Spleen (tissue), 11 donors: Measurements from ENCODE around the gene TMC1. TPM values are rescaled to one million over a fixed set of nuclear protein-coding genes. Genes with fewer than 3 reads are reported as not detected.

Experiments used
- DNase-seq: peaks from one replicate; pipeline ENCODE4 v3.0.0-alpha.2; 2020
- H3K27ac ChIP-seq, 8 donors: fragments of 200-600 bp; sonication (generic) in 7 of 8; 1 replicate in 4 of 8; 2 replicates in 4 of 8; pipeline versions ENCODE4 v1.5.0 to v1.8.0; 2016 to 2021; ENCODE audit warnings: inconsistent platforms in 4 of 8, mild to moderate bottlenecking in 4 of 8, moderate library complexity in 1 of 8
- H3K27me3 ChIP-seq, 7 donors: fragments of 200-600 bp; sonication (generic) in 6 of 7; replicated peaks in 1 of 7; 1 replicate in 4 of 7; 2 replicates in 3 of 7; pipeline versions ENCODE4 v1.5.0 to v1.8.0; 2016 to 2021; ENCODE audit warnings: inconsistent platforms in 3 of 7, mild to moderate bottlenecking in 1 of 7
- H3K36me3 ChIP-seq, 6 donors: fragments of 200-600 bp; sonication (generic) in 5 of 6; 1 replicate in 4 of 6; 2 replicates in 2 of 6; pipeline versions ENCODE4 v1.5.0 to v1.8.0; 2016 to 2021; ENCODE audit warnings: inconsistent platforms in 2 of 6
- H3K4me1 ChIP-seq, 6 donors: fragments of 200-600 bp; sonication (generic) in 5 of 6; 1 replicate in 3 of 6; 2 replicates in 3 of 6; pipeline versions ENCODE4 v1.5.0 to v1.8.0; 2016 to 2021; ENCODE audit warnings: inconsistent platforms in 3 of 6
- H3K4me3 ChIP-seq, 8 donors: fragments of 200-600 bp; sonication (generic) in 7 of 8; 1 replicate in 4 of 8; 2 replicates in 4 of 8; pipeline versions ENCODE4 v1.5.0 to v1.8.0; 2016 to 2021; ENCODE audit warnings: inconsistent platforms in 4 of 8, mild to moderate bottlenecking in 4 of 8, moderate library complexity in 2 of 8
- H3K9me3 ChIP-seq, 8 donors: fragments of 200-600 bp; sonication (generic) in 7 of 8; 1 replicate in 4 of 8; 2 replicates in 4 of 8; pipeline versions ENCODE4 v1.5.0 to v1.8.0; 2016 to 2021; ENCODE audit warnings: inconsistent platforms in 4 of 8
- CTCF ChIP-seq, 11 experiments: fragments of 200-600 bp in 7 of 11; fragments of 450-650 bp in 4 of 11; sonication (generic) in 4 of 11; IDR thresholded peaks in 8 of 11; conservative IDR thresholded peaks in 3 of 11; 1 replicate in 7 of 11; 2 replicates in 4 of 11; pipeline versions ENCODE4 v1.4.0 to v1.8.0; 2016 to 2021; ENCODE audit warnings: antibody characterized with exemption in 11 of 11, inconsistent platforms in 4 of 11, mild to moderate bottlenecking in 1 of 11
- POLR2A ChIP-seq, 3 donors: fragments of 450-650 bp; IDR thresholded peaks; one replicate each; pipeline ENCODE4 v1.5.1; 2017; ENCODE audit warnings: antibody characterized with exemption in 3 of 3, mild to moderate bottlenecking in 1 of 3
- POLR2AphosphoS5 ChIP-seq, 3 donors: sonication (generic); formaldehyde crosslinking; IDR thresholded peaks; one replicate each; pipeline ENCODE4 v1.5.1; 2017; ENCODE audit warnings: antibody characterized with exemption in 3 of 3
- WGBS, 5 donors: extraction: QIAGEN DNeasy Blood & Tissue Kit in 3 of 5; methylation state at CpG; one replicate each; pipeline versions ENCODE4 v1.1.5 to v1.1.7; 2013 to 2018; 5-methylcytosine and 5-hydroxymethylcytosine counted together
- intact Hi-C: fragments of 100-400 bp; cut with DNase I; formaldehyde crosslinking; loops from one replicate; pipeline ENCODE4 v1.15.0; 2023; ENCODE audit warnings: low total_unique reads
- polyA plus RNA-seq, 3 donors: library from polyadenylated mRNA; stranded (reverse); fragments of 200-250 nt; gene quantifications; one replicate each; pipeline ENCODE4 v1.2.1, GENCODE V29; 2013
- total RNA-seq, 7 donors: library from RNA; depleted of rRNA in 3 of 7; stranded (reverse); fragments of >200 nt in 3 of 7; fragmentation: NEBNext Ultra II Directional in 4 of 7; extraction: Animal tissue kit (Norgen Biotek cat#: 25700) in 4 of 7; gene quantifications; one replicate each; pipeline versions ENCODE4 v1.1.0 to v1.2.1, GENCODE V29; 2016 to 2021
- donor health status: healthy with polysubstance abuse.
- donor health status: DM: no; HTN: no; CAD: no; lungs with moderate emphysema.
- donor health status: DM: no; HTN: no; CAD: no.
- donor health status: Bipolar disorder and iron deficiency.
- donor health status: healthy.
- donor health status: DM: no; HTN: no; CAD: no.
- donor health status: DM: yes; HTN: yes; CAD: no.

Gene TMC1
- total and polyA plus RNA-seq, 10 donors = 0.04 to 0.16 TPM; not detected in 8

- H3K27ac ChIP-seq = no peak overlapping the region
- 70 to 83% (median 75%) methylated on average over 4 of the region's 4 CpGs for WGBS, 5 donors
- no peak for TF ChIP-seq POLR2A (IDR thresholded peaks at IDR 0.05)
- TF ChIP-seq CTCF (IDR thresholded peaks at IDR 0.05 in 8 of 11, conservative IDR thresholded peaks at IDR 0.05 in 3 of 11) = no peak
- TF ChIP-seq POLR2AphosphoS5 (IDR thresholded peaks at IDR 0.05) = no peak
- H3K27me3 ChIP-seq = no peaks in the 10 kb centered on the region
- no peaks in the 10 kb centered on the region for H3K36me3 ChIP-seq
- intact Hi-C loops = no loop called here
- H3K4me1 ChIP-seq = no peaks in the 10 kb centered on the region
- DNase-seq = no peak
- no peak overlapping the region for H3K4me3 ChIP-seq
- no peaks in the 10 kb centered on the region for H3K9me3 ChIP-seq
Measured at GRCh38 chr9:72743836-72744235, 222.4 kb downstream of the TMC1 start.

- TF ChIP-seq POLR2A (IDR thresholded peaks at IDR 0.05) (no peak), CTCF (IDR thresholded peaks at IDR 0.05 in 8 of 11, conservative IDR thresholded peaks at IDR 0.05 in 3 of 11) (no peak), POLR2AphosphoS5 (IDR thresholded peaks at IDR 0.05) (no peak)
Measured at GRCh38 chr9:72749276-72749675, 227.9 kb downstream of the TMC1 start.

DNA sequence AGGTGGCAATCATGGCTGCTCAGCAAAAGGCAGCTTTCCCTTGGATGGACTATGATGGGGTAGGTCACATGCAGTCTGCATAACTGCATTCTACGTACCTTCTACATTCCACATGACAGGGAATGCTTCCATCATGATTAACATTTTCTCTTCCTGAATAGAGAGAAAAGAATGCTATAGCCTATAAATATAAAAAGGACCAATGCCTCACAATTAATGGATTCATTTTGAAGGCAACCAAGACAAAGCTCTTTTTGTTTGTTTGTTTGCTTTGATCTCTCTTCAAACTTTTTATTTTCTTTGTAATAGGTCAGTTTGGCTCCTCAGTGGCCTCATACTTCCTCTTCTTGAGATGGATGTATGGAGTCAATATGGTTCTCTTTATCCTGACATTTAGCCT, 230.1 kb downstream of the TMC1 start:
- WGBS, 5 donors = 67 to 84% (median 76%) methylated on average over 1 of the region's 1 CpG
- Histone ChIP-seq H3K36me3 (no peaks in the 10 kb centered on the region), H3K4me3 (no peak overlapping the region), H3K27ac (no peak overlapping the region), H3K9me3 (no peaks in the 10 kb centered on the region), H3K4me1 (no peaks in the 10 kb centered on the region), H3K27me3 (no peaks in the 10 kb centered on the region)
- intact Hi-C loops = no loop called here
- TF ChIP-seq POLR2A (IDR thresholded peaks at IDR 0.05) (no peak), CTCF (IDR thresholded peaks at IDR 0.05 in 8 of 11, conservative IDR thresholded peaks at IDR 0.05 in 3 of 11) (no peak), POLR2AphosphoS5 (IDR thresholded peaks at IDR 0.05) (no peak)
- no peak for DNase-seq

More at GRCh38 chr9:72749276-72749675, 227.9 kb downstream of the TMC1 start:
- no peaks in the 10 kb centered on the region for H3K27me3 ChIP-seq
- no peak for DNase-seq
- no peaks in the 10 kb centered on the region for H3K9me3 ChIP-seq
- intact Hi-C loops = no loop called here
- H3K4me1 ChIP-seq = no peaks in the 10 kb centered on the region
- WGBS, 5 donors = 83 to 94% (median 93%) methylated on average over 5 of the region's 5 CpGs
- no peak overlapping the region for H3K27ac ChIP-seq
- no peak overlapping the region for H3K4me3 ChIP-seq
- no peaks in the 10 kb centered on the region for H3K36me3 ChIP-seq

GRCh38 chr9:72753266-72753893, 232.0 kb downstream of the TMC1 start:
- intact Hi-C loops = no loop called here
- Histone ChIP-seq H3K9me3 (no peaks in the 10 kb centered on the region), H3K27me3 (peaks cover 0 to 1% (median 0%) of the 10 kb centered on the region in 7 donors), H3K4me3 (no peak overlapping the region), H3K4me1 (no peaks in the 10 kb centered on the region), H3K36me3 (no peaks in the 10 kb centered on the region), H3K27ac (no peak overlapping the region)
- DNase-seq = no peak
- no peak for TF ChIP-seq CTCF (IDR thresholded peaks at IDR 0.05 in 8 of 11, conservative IDR thresholded peaks at IDR 0.05 in 3 of 11)
- no peak for TF ChIP-seq POLR2AphosphoS5 (IDR thresholded peaks at IDR 0.05)
- TF ChIP-seq POLR2A (IDR thresholded peaks at IDR 0.05) = no peak
- 72 to 82% (median 77%) methylated on average over 8 of the region's 8 CpGs for WGBS, 5 donors
